ENCODE results near the gene TRIM24.

GRCh38 chr7:138481447-138482380, 21.7 kb downstream of the TRIM24 start:
- TF ChIP-seq EP300 (IDR thresholded peaks at IDR 0.05) (no peak), CTCF (IDR thresholded peaks at IDR 0.05) (no peak), POLR2A (IDR thresholded peaks at IDR 0.05) (no peak), POLR2AphosphoS5 (IDR thresholded peaks at IDR 0.05) (no peak)
